Kidney glomerular epithelial cell (primary cell): ENCODE results near the gene DDA1.
"Not testable (repeated sequence)": the region's sequence is repeated elsewhere in the genome, so short reads cannot be mapped to it uniquely, and the experiment has no call there.

Experiments
- DNase-seq: peaks from one replicate; lab custom pipeline; 2025; lab: John Stamatoyannopoulos, UW

Gene DDA1

DNA sequence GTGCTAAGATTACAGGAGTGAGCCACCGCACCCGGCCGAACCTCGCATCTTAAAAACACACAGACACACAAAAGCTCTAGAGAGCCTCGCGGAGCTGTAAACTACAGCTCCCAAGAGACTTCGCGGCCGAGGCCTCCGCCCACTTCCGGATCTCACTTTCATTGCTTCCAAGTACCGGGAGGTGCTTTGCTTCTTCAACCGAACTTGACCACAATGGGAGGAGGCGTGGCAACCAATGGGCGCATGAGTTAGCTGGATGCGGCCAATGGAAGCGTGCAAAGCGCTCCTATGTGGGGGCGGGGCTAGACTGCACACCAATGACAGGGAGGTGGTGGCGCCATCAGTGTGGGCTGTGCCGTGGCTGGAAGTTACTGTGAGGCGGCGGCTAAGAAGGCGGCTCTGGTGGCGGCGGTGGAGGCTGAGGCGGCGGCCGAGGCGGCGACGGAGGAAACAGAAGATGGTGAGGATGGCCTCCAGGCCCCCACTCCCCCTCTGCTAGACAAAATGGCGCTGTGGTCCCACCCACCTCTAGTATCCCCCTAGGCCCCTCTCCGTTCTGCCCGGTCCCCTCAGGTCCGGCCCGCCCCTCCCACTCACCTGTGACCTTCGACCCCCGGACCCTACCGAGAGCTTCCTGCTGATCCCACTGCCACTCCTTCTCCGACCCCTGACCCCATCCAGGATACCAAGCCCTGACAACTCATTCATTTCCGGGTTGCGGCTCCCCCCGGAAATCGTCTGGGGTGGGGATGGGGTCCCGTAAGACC lies at the start of gene DDA1:
TSS of gene DDA1 (plus strand) at position 366 of the 767 bp plus-strand sequence. CDS start at position 458, 92 bp downstream.
- peak; percentile 98 for DNase-seq

DNA sequence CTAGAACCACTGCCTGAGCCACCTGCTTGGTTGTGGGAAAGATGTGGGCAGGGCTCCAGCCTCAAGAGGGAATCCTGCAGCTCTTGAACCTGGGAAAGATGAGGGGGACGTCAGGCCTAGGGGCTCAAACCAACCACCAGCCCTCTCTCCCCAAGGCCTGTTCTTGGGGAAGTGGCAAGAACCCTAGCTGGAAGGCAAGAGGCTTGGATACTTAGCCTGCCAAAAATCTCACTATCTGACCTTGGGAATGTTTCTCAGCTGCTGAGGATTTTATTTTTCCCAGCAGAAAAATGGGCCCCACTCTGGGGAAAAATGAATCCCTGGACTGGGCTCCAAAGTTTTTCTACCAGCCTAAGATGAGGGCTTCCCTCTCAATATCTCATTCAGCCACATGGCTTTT lies 49.4 kb upstream of the DDA1 start:
- no peak for DNase-seq

DNA sequence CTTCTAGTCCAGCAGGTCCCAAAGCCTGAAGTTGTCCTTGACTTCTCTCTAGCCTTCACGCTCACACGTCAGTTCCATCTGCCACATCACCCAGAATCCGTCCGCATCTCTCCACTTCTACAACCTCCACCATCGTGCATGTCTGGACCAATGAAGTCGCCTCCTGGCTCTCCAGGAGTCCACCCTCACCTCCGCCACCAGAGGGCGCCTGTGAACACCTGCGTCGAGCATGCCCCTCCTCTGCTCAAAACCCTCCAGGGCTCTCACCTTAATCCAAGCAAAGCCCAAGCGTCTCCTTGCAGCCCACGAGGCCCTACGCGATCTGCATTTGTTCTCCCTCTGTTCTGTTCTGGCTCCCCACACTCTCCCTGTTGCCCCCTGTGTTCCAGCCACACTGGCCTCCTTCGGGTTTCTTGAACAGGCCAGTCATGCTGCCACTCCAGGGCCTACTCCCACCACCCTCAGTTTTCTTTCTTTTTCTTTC lies 48.5 kb upstream of the DDA1 start:
- DNase-seq: peak; percentile 11

DNA sequence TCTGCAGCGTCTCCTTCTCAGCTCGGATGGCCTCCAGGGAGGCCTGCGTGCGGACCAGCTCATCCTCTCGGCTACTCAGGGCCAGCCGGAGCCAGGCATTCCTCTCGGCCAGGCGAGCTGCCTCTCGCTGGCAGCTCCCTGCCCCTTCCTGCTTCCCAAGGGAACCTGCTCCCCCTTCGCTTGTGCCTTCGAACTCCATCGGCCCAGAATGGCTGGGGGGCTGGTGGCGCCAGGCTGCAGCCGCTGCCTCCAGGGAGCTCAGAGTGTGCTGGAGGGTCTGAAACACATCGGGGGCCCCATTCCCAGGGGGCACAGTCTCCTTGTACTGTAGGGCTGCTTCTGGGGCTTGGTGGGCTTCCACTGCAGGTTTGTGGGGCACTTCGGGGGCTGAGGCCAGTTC lies 46.8 kb upstream of the DDA1 start:
- no peak for DNase-seq

DNA sequence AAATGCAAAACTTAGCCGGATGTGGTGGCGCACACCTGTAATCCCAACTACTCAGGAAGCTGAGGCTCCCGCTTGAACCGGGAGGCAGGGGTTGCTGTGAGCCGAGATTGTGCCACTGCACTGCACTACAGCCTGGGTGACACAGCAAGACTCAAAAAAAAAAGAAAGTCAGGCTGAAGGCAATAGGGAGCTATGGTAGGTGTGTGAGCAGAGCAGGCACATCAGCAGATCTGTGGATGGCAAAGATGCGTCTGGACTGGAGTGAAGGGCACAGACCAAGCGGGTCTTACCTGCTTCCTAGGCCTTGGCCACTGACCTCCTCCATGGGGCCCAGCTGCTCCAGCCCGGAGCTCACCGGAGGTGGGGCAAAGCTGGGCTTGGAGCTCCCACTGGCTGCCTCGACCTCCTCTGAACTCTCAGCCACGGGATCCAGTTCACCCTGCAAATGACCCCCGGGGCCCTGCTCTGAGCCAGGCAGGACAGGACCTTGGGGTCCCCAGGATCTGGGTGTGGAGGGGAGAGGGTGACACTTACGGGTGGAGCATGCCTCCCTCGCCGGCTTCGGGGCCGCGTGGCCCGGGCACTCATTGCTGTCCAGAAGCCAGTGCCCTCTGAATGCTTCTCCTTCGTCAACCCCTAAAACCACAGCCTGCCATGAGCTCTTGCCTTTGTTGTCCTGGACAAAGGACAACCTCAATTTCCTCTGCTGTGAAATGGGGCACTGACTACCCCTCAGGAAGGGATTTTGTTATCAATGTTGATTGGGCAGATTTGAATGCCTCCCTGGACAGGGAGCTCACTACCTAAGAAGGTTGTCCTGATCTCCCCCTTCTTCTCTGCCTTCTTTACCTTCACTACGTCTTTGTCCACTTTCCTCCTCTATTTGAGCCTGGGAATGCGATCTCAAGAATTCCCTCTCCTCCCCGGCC lies 45.4 kb upstream of the DDA1 start:
- DNase-seq: no peak

DNA sequence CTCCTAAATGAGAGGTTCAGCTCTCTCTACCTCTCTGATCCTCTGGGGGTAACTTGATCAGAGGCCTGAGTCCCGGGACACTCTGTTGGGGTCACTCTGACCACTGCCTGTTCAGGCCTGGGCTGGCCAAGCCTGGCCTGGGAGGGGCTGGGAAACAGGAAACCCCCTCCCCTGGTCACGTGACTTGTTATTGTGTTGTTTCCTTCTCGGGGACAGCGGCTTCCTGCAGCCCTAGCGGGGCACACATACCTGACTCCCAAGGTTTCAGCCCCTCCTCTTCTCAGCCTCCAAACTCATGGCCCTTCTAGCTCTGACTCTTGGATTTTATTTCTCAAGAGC lies 44.8 kb upstream of the DDA1 start, which contains the start of gene USHBP1:
TSS of gene USHBP1 (minus strand) at position 105 of the 339 bp plus-strand sequence. CDS start 446 bp downstream, outside the sequence.
- no peak for DNase-seq

DNA sequence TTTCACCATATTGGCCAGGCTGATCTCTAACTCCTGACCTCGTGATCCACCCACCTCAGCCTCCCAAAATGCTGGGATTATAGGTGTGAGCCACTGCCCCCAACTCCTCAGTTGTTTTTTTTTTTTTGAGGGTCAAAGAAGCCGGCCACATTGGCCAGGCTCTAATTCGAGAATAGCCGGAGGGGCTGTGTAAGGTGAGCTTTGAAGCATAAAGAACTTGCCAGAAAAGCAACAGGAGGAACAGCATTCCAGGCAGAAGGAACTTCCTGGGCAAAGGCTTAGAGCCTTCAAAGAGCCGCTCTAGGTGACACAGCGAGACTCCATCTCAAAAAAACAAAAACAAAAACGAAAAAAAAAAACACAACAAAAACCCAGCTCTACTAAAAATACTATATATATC lies 43.3 kb upstream of the DDA1 start:
- no peak for DNase-seq

DNA sequence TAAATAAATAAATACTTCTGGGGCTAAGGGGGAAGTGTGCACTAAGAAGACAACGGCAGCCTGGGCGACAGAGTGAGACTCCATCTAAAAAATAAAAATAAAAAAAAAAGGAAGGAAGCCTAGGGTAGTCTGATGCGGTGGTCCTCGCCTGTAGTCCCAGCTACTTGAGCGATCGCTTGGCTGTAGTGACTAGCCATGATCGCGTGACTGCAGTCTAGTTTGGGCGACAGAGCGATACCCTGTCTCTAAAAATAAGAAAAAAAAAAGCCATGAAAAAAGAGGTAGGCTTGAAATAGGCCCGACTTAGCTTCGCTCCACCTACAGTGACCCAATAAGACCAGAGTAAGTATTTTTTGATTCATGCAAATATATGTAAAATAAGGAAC lies 42.8 kb upstream of the DDA1 start:
- DNase-seq: no peak

DNA sequence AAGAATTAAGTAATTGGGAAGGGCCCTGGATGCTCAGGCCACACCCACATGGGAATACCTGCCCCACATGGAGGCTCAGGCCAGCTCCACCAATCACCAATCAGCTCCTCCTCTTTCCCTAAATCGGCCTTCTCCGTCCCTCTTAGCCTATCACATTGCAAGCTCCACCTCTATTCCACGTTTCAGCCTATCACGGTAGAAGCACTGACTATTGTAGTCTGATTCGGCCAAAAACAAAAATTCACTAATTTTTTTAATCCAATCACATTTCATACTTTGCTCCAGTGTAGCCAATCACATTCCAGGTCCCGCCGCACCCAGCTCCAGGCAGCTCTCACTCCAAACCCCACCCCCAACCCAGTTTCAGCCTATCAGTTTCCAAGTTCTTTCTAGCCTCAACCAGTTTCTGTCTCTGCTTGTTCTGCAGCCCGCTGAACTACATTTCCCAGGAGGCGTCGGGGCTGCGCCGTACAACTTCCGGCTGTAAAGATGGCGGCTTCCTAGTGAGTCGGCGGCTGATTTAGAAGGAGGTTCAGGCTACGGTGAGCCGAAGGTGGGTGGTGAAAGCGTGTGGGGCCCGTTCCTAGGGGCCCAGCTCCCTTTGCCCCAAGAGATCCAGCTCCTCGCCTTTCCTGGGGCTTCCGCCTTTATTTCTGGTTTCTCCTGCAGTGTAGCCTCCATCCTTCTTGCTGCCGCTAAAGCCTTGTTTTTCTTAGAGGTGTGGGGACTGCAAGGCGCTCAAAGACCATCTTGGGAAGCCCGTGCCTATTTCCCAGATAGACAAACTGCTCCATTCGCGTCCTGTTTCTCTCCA lies 42.2 kb upstream of the DDA1 start, which contains the start of gene BABAM1:
TSS of gene BABAM1 (plus strand) at position 469 of the 814 bp plus-strand sequence. CDS start 1,364 bp downstream, outside the sequence.
- peak; percentile 99 for DNase-seq

DNA sequence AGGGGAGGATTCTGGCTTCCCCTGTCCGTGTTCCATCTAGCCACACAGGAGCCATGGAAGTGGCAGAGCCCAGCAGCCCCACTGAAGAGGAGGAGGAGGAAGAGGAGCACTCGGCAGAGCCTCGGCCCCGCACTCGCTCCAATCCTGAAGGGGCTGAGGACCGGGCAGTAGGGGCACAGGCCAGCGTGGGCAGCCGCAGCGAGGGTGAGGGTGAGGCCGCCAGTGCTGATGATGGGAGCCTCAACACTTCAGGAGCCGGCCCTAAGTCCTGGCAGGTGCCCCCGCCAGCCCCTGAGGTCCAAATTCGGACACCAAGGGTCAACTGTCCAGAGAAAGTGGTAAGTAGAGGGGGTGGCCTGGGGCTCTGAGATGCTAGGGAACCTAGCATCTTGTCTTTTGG lies 40.6 kb upstream of the DDA1 start:
- no peak for DNase-seq

DNA sequence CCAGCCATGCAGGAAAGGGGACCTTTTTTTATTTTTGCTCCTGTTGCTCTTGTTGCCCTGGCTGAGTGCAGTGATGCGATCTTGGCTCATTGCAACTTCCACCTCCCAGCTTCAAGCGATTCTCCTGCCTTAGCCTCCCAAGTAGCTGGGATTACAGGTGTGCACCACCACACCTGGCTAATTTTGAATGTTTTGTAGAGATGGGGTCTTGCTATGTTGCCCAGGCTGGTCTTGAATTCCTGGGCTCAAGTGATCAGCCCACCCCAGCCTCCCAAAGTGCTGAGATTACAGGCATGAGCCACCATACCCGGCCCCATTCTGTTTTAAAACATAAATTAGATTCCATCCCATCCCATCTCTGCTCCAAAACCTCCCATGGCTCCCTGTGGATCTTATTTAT lies 34.5 kb upstream of the DDA1 start:
- DNase-seq: not testable (repeated sequence)

DNA sequence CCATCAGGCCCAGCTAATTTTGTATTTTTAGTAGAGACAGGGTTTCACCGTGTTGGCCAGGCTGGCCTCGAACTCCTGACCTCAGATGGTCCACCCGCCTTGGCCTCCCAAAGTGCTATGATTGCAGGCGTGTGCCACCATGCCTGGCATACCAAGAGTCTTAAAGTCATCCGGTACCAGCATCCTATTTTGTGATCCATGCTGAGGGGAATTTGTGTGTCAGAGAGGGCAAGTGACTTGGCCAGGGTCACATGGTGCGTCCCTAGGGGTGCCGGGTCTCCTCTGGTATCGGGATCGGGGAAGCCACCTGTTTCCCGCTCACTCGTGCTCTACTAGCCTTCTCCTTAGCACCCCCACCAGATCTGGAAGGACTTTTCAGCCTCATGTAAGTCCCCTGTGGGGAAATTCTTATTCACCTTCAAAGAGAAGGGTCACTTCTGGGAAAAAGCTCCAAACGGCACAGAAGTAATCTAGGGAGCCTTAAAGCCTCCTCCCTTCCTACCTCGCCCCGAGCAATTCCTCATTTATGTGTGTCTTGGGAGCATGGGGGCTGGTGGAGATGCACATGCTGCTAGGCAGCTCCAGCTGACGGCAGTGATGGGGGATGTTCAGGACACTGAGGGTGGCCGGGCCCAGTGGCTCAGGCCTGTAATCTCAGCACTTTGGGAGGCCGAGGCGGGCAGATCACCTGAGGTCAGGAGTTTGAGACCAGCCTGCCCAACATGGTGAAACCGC lies 33.8 kb upstream of the DDA1 start:
- no peak for DNase-seq

DNA sequence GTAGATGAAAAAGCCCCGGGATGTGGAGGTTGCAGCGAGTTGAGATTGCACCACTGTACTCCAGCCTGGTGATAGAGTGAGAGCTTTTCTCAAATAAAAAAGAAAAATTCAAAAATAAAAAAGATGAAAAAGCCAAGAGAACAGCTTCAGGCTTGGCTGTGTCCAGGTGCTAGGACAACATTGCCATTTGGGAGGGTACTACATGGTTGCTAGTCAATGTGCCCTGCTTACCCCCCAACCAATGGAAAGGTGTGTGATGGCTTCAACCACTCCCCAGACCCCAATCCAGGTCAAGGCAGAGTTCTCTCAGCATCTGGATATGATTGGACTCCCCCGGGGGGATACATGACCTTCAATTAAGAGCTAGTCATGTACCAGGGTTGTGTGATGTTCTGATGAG lies 29.9 kb upstream of the DDA1 start:
- DNase-seq: no peak

DNA sequence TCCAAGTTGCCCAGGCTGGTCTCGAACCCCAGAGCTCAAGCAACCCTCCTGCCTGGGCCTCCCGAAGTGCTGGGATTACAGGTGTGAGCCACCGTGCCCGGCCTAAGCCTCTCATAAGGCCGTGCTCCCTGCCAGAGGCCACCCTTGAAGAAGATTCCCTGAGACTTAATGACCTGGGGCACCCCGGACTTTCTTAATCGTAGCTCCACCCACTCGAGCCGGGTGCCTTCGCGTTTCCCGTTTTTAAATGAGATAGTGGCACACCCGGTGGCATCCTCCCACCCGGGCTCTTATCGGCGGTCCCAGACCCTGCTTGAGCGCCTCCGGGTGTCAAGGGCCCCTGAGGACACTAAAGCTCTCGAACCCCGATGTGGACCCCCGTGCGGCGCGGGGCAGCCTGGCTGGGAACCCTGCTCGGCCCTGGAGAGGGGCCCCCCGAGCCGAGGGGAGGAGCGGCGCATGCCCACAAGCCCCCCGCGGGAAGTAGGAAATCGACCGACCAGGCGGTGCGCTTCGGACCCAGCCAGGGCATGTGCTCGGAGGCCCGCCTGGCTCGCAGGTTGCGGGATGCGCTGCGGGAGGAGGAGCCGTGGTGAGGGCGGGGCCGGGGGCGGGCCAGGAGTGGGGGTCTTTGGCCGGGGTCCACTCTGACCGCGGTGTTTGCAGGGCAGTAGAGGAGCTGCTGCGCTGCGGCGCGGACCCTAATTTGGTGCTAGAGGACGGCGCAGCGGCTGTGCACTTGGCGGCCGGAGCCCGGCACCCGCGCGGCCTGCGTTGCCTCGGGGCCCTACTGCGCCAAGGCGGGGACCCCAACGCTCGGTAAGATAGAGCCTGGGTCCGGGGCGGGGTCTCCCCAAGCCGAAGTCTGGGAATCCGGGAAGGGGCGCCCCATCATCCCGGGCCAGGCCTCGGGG lies 27.7 kb upstream of the DDA1 start, which contains the start of gene ANKLE1:
TSS of gene ANKLE1 (plus strand) at position 511 of the 914 bp plus-strand sequence. CDS start at position 531, 20 bp downstream.
- DNase-seq: no peak

DNA sequence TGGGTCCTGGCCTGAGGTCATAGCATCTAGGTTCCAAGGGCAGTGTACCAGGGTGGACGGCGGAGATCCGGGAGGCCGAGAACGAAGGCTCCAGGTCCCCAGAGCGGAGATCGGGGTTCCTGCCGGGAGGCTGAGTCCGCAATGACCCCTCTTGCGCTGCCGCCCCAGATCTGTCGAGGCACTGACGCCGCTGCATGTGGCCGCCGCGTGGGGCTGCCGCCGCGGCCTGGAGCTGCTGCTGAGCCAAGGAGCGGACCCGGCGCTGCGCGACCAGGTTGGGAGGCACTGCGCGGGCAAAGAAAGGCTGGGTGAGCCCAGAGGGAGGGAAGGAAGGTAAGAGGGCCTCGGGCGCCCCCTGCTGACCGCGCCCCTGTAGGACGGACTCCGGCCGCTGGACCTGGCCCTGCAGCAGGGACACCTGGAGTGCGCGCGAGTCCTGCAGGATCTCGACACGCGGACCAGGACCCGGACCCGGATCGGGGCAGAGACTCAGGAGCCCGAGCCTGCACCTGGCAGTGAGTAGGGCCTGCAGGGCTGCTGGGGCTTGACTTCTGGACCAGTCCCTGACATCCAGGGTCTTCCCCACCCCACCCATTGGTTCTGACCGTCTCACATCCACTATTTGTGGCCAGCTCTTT lies 26.8 kb upstream of the DDA1 start:
- peak; percentile 71 for DNase-seq

DNA sequence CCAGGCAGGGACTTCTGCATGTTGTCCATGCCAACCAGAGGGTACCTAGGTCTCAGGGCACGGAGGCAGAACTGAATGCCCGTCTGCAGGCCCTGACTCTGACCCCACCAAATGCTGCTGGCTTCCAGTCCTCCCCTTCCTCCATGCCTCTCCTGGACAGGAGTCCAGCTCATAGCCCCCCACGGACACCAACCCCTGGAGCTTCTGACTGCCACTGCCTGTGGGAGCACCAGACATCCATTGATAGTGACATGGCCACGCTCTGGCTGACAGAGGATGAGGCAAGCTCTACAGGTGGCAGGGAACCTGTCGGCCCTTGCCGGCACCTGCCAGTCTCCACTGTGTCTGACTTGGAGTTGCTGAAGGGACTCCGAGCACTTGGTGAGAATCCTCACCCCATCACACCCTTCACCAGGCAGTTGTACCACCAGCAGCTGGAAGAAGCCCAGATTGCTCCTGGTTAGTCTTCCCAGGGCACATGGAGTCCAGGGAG lies 25.8 kb upstream of the DDA1 start:
- DNase-seq: no peak

DNA sequence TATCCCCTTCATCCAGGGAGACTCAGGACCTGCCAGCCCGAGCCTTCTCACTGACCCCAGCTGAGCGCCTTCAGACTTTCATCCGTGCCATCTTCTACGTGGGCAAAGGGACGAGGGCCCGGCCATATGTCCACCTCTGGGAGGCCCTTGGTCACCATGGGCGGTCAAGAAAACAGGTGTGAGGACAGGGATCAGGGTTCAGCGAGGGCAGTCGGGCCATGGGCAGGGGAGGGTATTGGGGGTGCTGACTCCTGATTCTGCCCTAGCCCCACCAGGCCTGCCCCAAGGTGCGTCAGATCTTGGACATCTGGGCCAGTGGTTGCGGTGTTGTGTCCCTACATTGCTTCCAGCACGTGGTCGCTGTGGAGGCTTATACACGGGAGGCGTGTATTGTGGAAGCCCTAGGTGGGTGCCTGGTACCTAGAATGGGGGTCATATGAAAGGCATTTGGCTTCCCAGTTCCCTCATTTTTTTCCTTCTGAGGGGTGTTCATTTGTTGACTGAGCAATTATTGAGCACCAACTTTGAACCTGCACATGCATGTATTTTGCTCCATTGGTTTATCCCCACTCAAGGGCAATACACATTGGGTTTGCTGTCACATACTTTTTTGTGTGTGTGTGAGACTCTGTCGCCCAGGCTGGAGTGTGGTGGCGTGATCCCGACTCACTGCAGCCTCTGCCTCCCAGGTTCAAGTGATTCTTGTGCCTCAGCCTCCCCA lies 23.8 kb upstream of the DDA1 start:
- DNase-seq: no peak

DNA sequence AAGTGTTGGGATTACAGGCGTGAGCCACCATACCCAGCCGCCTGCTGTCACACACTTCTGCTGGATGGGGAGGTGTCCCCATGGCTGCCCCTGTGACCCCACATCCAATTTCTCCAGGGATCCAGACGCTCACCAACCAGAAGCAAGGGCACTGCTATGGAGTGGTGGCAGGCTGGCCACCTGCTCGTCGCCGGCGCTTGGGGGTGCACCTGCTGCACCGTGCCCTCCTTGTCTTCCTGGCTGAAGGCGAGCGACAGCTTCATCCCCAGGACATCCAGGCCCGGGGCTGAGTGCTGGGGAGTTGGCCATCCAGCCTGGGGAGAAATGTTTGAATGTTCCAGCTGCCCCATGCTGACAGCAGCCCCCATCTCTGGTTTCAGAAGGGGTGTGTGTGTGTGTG lies 23.1 kb upstream of the DDA1 start:
- DNase-seq: no peak

DNA sequence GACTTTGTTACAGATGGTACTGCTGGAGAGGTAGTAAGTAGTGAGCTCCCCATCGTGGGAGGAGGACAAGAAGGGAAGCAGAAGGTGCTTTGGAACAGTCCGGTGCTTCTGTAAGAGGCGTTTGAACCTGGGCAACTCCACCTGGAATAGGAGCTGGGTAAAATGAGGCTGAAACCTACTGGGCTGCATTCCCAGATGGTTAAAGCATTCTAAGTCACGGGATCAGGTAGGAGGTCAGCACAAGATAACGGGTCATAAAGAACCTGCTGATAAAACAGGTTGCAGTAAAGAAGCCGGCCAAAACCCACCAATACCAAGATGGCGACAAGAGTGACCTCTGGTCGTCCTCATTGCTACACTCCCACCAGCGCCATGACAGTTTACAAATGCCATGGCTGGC lies 22.6 kb upstream of the DDA1 start:
- no peak for DNase-seq
